Kidney (tissue), 14 donors: Measurements from ENCODE around the gene PITRM1. TPM values are rescaled to one million over a fixed set of nuclear protein-coding genes. Genes with fewer than 3 reads are reported as not detected.

Source experiments
- DNase-seq, 5 donors: peaks; one replicate each; pipeline ENCODE4 v3.0.0-alpha.2; 2013 to 2020
- FAIRE-seq: peaks from 2 replicates; lab custom pipeline; 2012; peaks lifted over from hg19 to GRCh38; lab: Jason Lieb, UNC
- H3K27ac ChIP-seq, 2 donors: one replicate each; pipeline ENCODE4 v1.7.0; 2013; ENCODE audit warnings: low read depth in 2 of 2, low read length in 2 of 2, inconsistent platforms in 1 of 2
- H3K27me3 ChIP-seq: one replicate; pipeline ENCODE4 v1.7.1; 2013; ENCODE audit warnings: low read length, inconsistent platforms; ENCODE audit not compliant: control insufficient read depth, insufficient read depth
- H3K36me3 ChIP-seq, 3 donors: one replicate each; pipeline versions ENCODE4 v1.7.0 to v1.7.1; 2013; ENCODE audit warnings: low read length in 3 of 3, control low read depth in 1 of 3, inconsistent platforms in 1 of 3; ENCODE audit not compliant: insufficient read depth in 3 of 3, control insufficient read depth in 2 of 3
- H3K4me1 ChIP-seq, 3 donors: one replicate each; pipeline versions ENCODE4 v1.7.0 to v1.7.1; 2013; ENCODE audit warnings: low read length in 3 of 3, inconsistent platforms in 1 of 3, low read depth in 1 of 3; ENCODE audit not compliant: control insufficient read depth in 2 of 3, insufficient read depth in 2 of 3
- H3K4me3 ChIP-seq, 3 donors: one replicate each; pipeline versions ENCODE4 v1.7.0 to v1.8.1; 2013; ENCODE audit warnings: low read length in 3 of 3, control low read depth in 1 of 3, inconsistent platforms in 1 of 3
- H3K9ac ChIP-seq, 3 donors: one replicate each; pipeline versions ENCODE4 v1.7.0 to v1.7.1; 2013; ENCODE audit warnings: low read length in 3 of 3, control low read depth in 1 of 3, inconsistent platforms in 1 of 3
- H3K9me3 ChIP-seq, 3 donors: one replicate each; pipeline versions ENCODE4 v1.7.0 to v1.7.1; 2013; ENCODE audit warnings: low read length in 3 of 3, control low read depth in 1 of 3, inconsistent platforms in 1 of 3; ENCODE audit not compliant: control insufficient read depth in 2 of 3, insufficient read depth in 1 of 3
- intact Hi-C: fragments of 100-400 bp; cut with DNase I; formaldehyde crosslinking; loops from one replicate; pipeline ENCODE4 v1.11.1; 2022
- polyA plus RNA-seq: library from polyadenylated mRNA; stranded (reverse); fragments of 350-450 nt; fragmentation: Illumina TruSeq; extraction: RNeasy Lipid Tissue Mini Kit (QIAGEN cat#74804); gene quantifications from one replicate; pipeline ENCODE4 v1.2.3, GENCODE V29; 2014; ENCODE audit warnings: low read depth, low replicate concordance; ENCODE audit not compliant: insufficient read depth
- total RNA-seq: library from RNA; stranded (reverse); fragmentation: NEBNext Ultra II Directional; extraction: Animal tissue kit (Norgen Biotek cat#: 25700); gene quantifications from one replicate; pipeline ENCODE4 v1.2.1, GENCODE V29; 2021
- TF ChIP-seq, protein P1 (sequence below): IDR thresholded peaks from 3 replicates; pipeline ENCODE4 v1.5.1; 2012; ENCODE audit warnings: mild to moderate bottlenecking, moderate library complexity, borderline replicate concordance; ENCODE audit not compliant: insufficient read depth; ENCODE audit errors: extremely low read depth
- donor health status: control.
- donor health status: control.
- donor health status: control.
- donor health status: control.
- donor health status: control.
- donor health status: DM: yes; HTN: yes; CAD: no.
- donor health status: Normal renal cell carcinoma (clear cell type).

The PITRM1 gene
- total and polyA plus RNA-seq, 2 donors from 2014 or later = 28.8 to 60.7 TPM

DNA sequence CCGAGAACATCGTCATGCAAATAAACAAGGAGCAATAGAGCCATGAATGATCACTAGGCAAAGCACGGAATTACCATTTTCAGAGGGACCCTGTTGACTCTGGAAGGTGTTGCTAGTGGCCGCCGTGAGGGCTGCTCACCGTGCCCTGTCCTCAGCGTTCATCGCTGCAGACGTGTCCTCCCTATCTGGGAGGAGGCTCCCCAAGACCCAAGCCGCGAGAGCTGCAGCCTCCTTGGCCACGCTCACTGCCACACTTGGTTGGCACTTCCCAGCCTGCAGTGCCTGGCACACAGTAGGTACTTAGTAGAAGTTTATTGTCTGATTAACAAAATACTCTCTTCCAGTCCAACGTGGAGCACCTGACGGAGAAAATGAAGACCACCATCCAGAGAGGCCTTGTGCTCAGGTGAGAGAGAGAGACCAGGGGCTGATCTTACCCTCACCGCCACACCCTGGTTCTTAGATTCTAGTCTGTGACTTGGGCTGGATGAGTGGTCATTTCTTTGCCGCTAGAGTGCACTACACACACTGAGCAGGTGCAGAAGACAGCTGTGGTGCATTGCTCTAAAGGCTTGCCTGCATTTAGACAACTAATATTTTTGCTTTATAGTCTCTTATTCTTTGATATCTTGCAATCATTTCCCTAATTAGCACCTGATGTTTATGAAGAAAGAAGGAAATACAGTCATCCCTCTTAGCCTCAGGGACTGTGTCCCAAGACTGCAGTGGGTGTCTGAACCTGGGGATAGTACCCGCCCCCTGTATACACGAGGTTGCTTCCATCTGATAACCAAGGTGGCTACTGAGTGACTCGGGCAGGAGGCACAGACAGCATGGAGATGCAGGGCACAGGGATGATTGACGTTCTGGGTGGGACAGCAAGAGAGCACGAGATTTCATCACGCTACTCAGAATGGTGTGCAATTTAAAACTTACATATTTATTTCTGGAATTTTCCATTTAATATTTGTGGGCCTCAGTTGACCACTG, 40.3 kb downstream of the PITRM1 start:
- H3K36me3 ChIP-seq = peaks cover 3 to 41% (median 13%) of the 10 kb centered on the region in 3 donors
- TF ChIP-seq, protein P1, sequence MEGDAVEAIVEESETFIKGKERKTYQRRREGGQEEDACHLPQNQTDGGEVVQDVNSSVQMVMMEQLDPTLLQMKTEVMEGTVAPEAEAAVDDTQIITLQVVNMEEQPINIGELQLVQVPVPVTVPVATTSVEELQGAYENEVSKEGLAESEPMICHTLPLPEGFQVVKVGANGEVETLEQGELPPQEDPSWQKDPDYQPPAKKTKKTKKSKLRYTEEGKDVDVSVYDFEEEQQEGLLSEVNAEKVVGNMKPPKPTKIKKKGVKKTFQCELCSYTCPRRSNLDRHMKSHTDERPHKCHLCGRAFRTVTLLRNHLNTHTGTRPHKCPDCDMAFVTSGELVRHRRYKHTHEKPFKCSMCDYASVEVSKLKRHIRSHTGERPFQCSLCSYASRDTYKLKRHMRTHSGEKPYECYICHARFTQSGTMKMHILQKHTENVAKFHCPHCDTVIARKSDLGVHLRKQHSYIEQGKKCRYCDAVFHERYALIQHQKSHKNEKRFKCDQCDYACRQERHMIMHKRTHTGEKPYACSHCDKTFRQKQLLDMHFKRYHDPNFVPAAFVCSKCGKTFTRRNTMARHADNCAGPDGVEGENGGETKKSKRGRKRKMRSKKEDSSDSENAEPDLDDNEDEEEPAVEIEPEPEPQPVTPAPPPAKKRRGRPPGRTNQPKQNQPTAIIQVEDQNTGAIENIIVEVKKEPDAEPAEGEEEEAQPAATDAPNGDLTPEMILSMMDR = no peak
- no peak for FAIRE-seq
- H3K4me1 ChIP-seq = peaks cover 0 to 5% (median 0%) of the 10 kb centered on the region in 3 donors
- H3K27ac ChIP-seq = no peak overlapping the region
- H3K4me3 ChIP-seq = no peak overlapping the region
- no peaks in the 10 kb centered on the region for H3K9me3 ChIP-seq
- peak in 1 of 5 donors; percentile 70 for DNase-seq
- intact Hi-C loops = no loop called here
- H3K9ac ChIP-seq = no peak overlapping the region
- H3K27me3 ChIP-seq = no peaks in the 10 kb centered on the region

DNA sequence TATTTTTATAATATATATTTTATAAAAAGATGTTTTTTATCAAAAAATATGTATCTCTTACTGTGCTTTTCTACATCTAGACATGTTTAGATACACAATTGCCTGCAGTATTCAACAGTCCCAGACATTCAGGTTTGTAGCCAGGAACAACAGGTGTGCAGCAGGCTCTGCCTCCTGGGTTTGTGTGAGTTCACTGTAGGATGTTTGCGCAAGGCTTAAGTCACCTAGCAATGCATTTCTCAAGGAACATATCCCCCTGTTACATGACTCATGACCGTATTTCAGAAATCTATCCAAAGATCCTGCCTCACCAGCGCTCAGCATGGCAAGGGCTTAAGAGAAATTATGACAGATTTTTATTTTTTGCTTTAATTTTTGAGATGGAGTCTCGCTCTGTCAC, 41.5 kb downstream of the PITRM1 start:
- H3K36me3 ChIP-seq = peaks cover 3 to 29% (median 7%) of the 10 kb centered on the region in 3 donors
- intact Hi-C loops = no loop called here
- no peaks in the 10 kb centered on the region for H3K27me3 ChIP-seq
- DNase-seq = no peak
- H3K4me1 ChIP-seq = peaks cover 0 to 8% (median 4%) of the 10 kb centered on the region in 3 donors
- FAIRE-seq = no peak
- no peak overlapping the region for H3K4me3 ChIP-seq
- H3K9me3 ChIP-seq = no peaks in the 10 kb centered on the region
- no peak overlapping the region for H3K27ac ChIP-seq
- H3K9ac ChIP-seq = no peak overlapping the region
- TF ChIP-seq, protein P1 = no peak

DNA sequence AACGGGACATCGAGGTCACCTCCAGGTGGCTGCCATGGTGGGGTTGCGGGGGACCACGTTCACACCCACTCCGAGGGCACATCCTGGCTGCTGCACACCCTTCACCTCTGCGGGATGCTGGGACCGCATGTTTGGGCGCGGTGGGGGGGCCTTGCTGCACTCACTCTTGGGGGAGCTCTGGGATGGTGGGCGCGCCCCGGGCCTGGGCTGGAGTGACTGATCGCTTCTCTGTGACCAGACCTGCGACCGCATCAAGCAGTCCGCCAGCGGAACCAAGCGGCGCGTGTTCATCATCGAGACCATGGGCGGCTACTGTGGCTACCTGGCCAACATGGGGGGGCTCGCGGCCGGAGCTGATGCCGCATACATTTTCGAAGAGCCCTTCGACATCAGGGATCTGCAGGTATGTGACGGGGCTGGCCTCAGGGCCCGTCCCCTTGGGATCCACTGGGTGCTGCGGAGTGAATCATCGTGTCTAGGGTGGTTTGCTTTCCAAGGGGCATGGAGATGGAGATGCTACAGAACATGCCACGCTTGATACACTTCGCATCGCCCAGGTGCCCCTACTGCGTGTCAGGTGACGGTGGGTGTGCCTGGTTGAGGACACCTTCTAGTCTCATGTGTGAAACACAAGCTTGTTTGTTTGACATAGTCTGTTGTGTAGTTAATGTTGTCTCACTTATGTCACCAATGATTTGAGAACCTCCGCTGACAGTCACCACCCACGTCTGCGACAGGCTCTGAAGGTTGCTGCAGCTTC, 42.8 kb downstream of the PITRM1 start:
- intact Hi-C loops = no loop called here
- DNase-seq (peak in 1 of 5 donors; percentile 79), FAIRE-seq (no peak)
- TF ChIP-seq, protein P1 = no peak
- no peaks in the 10 kb centered on the region for H3K9me3 ChIP-seq
- H3K27me3 ChIP-seq = no peaks in the 10 kb centered on the region
- no peak overlapping the region for H3K4me3 ChIP-seq
- no peak overlapping the region for H3K9ac ChIP-seq
- H3K4me1 ChIP-seq = peaks cover 0 to 8% (median 4%) of the 10 kb centered on the region in 3 donors
- H3K27ac ChIP-seq = no peak overlapping the region
- peaks cover 3 to 28% (median 6%) of the 10 kb centered on the region in 3 donors for H3K36me3 ChIP-seq
